Esophagus muscularis mucosa (tissue), 4 donors: ENCODE measurements around the gene CUX1.

ENCODE experiments used
- EP300 ChIP-seq: sonication (generic); formaldehyde crosslinking; IDR thresholded peaks from one replicate; pipeline ENCODE4 v1.6.1; 2017; ENCODE audit warnings: antibody characterized with exemption
- POLR2A ChIP-seq: fragments of 450-650 bp; IDR thresholded peaks from one replicate; pipeline ENCODE4 v1.6.1; 2017; ENCODE audit warnings: antibody characterized with exemption, moderate library complexity, mild to moderate bottlenecking, low read depth
- POLR2AphosphoS5 ChIP-seq, 2 donors: sonication (generic); formaldehyde crosslinking; IDR thresholded peaks; one replicate each; pipeline ENCODE4 v1.6.1; 2017; ENCODE audit warnings: antibody characterized with exemption in 2 of 2
- TF ChIP-seq, protein P1 (sequence below), 3 experiments: fragments of 200-600 bp in 2 of 3; fragments of 450-650 bp in 1 of 3; sonication (generic) in 2 of 3; IDR thresholded peaks; one replicate each; pipeline ENCODE4 v1.5.1; 2017 to 2019; ENCODE audit warnings: antibody characterized with exemption in 3 of 3, mild to moderate bottlenecking in 2 of 3, moderate library complexity in 1 of 3

DNA sequence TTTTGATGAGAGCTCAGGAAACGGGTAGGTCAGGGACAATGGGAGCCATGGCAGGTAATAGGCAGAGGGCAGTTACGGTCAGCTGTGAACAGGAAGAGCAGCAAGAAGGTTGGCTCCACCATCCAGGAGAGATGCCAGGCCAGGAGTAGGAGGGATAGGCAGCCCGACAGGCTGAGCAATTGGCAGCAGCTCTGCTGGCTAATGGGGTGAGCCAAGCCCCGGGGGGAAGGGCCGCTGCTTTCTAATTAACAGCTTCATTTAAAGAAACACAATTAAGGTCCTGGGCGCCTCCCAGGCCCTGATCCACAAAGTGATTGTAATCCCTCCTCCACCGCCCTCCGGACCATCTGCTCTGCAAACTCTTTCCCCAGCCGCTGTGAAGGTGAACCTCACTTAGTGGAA, 493.0 kb downstream of the CUX1 start:
- TF ChIP-seq POLR2A (no peak), POLR2AphosphoS5 (IDR thresholded peaks at IDR 0.05) (no peak), EP300 (no peak)
- TF ChIP-seq, protein P1, sequence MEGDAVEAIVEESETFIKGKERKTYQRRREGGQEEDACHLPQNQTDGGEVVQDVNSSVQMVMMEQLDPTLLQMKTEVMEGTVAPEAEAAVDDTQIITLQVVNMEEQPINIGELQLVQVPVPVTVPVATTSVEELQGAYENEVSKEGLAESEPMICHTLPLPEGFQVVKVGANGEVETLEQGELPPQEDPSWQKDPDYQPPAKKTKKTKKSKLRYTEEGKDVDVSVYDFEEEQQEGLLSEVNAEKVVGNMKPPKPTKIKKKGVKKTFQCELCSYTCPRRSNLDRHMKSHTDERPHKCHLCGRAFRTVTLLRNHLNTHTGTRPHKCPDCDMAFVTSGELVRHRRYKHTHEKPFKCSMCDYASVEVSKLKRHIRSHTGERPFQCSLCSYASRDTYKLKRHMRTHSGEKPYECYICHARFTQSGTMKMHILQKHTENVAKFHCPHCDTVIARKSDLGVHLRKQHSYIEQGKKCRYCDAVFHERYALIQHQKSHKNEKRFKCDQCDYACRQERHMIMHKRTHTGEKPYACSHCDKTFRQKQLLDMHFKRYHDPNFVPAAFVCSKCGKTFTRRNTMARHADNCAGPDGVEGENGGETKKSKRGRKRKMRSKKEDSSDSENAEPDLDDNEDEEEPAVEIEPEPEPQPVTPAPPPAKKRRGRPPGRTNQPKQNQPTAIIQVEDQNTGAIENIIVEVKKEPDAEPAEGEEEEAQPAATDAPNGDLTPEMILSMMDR (IDR thresholded peaks at IDR 0.05) = no peak
